CD14-positive monocyte (primary cell): Measurements from ENCODE around the gene ANO6. TPM values are rescaled to one million over a fixed set of nuclear protein-coding genes. Genes with fewer than 3 reads are reported as not detected.

Experiments used
- DNase-seq, 3 donors: peaks; one replicate each; pipeline ENCODE4 v3.0.0-alpha.2; 2011 to 2022
- H2AFZ ChIP-seq: 2 replicates; pipeline ENCODE4 v1.6.0; 2012; ENCODE audit warnings: mild to moderate bottlenecking, low read depth, low read length, inconsistent platforms; ENCODE audit not compliant: insufficient read depth, poor library complexity, severe bottlenecking
- H3K27ac ChIP-seq, 2 donors: 1 replicate in 1 of 2; 2 replicates in 1 of 2; pipeline ENCODE4 v1.5.1; 2012 to 2013; ENCODE audit warnings: low read length in 2 of 2, control low read depth in 1 of 2, inconsistent platforms in 1 of 2, low read depth in 1 of 2, mild to moderate bottlenecking in 1 of 2
- H3K27me3 ChIP-seq, 2 donors: one replicate each; pipeline versions ENCODE4 v1.6.0 to v1.6.1; 2011 to 2013; ENCODE audit warnings: low read length in 2 of 2; ENCODE audit not compliant: control insufficient read depth in 2 of 2, insufficient read depth in 2 of 2
- H3K36me3 ChIP-seq, 2 donors: replicated peaks in 1 of 2; 1 replicate in 1 of 2; 2 replicates in 1 of 2; pipeline versions ENCODE4 v1.5.1 to v1.6.1; 2012 to 2013; ENCODE audit warnings: low read length in 2 of 2, control low read depth in 1 of 2, inconsistent platforms in 1 of 2, mild to moderate bottlenecking in 1 of 2; ENCODE audit not compliant: insufficient read depth in 2 of 2, control insufficient read depth in 1 of 2
- H3K4me1 ChIP-seq, 2 donors: 1 replicate in 1 of 2; 2 replicates in 1 of 2; pipeline versions ENCODE4 v1.5.1 to v1.6.1; 2012 to 2013; ENCODE audit warnings: low read length in 2 of 2, control low read depth in 1 of 2, inconsistent platforms in 1 of 2, mild to moderate bottlenecking in 1 of 2, moderate library complexity in 1 of 2; ENCODE audit not compliant: insufficient read depth in 2 of 2, control insufficient read depth in 1 of 2
- H3K4me2 ChIP-seq: replicated peaks from 2 replicates; pipeline ENCODE3; 2012; ENCODE audit warnings: low read length, moderate library complexity, mild to moderate bottlenecking; ENCODE audit not compliant: poor library complexity, severe bottlenecking; ENCODE audit errors: extremely low read depth
- H3K4me3 ChIP-seq, 3 experiments: fragments of 200-600 bp in 1 of 3; sonication (generic) in 1 of 3; replicated peaks in 1 of 3; 1 replicate in 2 of 3; 2 replicates in 1 of 3; pipeline ENCODE4 v1.5.1; 2011 to 2013; ENCODE audit warnings: low read length in 3 of 3, mild to moderate bottlenecking in 3 of 3, control low read depth in 2 of 3, low read depth in 2 of 3, inconsistent platforms in 1 of 3, moderate library complexity in 1 of 3
- H3K79me2 ChIP-seq: 2 replicates; pipeline ENCODE4 v1.6.0; 2012; ENCODE audit warnings: mild to moderate bottlenecking, control low read depth, inconsistent platforms, low read length, moderate library complexity; ENCODE audit not compliant: insufficient read depth
- H3K9ac ChIP-seq: 2 replicates; pipeline ENCODE4 v1.6.0; 2017; ENCODE audit warnings: low read length, mild to moderate bottlenecking; ENCODE audit not compliant: insufficient read depth, poor library complexity, severe bottlenecking
- H3K9me3 ChIP-seq, 2 donors: replicated peaks in 1 of 2; 1 replicate in 1 of 2; 2 replicates in 1 of 2; pipeline versions ENCODE4 v1.5.1 to v1.6.1; 2012 to 2013; ENCODE audit warnings: low read length in 2 of 2, control low read depth in 1 of 2; ENCODE audit not compliant: control insufficient read depth in 1 of 2, insufficient read depth in 1 of 2
- H4K20me1 ChIP-seq: 2 replicates; pipeline ENCODE4 v1.6.0; 2012; ENCODE audit warnings: mild to moderate bottlenecking, low read length, control low read depth, moderate library complexity; ENCODE audit not compliant: insufficient read depth
- H3K27ac Mint-ChIP-seq, 7 donors: one replicate each; pipeline ENCODE4 v1.8.0; 2020; ENCODE audit warnings: mild to moderate bottlenecking in 7 of 7, mixed read lengths in 7 of 7, moderate library complexity in 6 of 7, inconsistent platforms in 2 of 7
- H3K27me3 Mint-ChIP-seq, 3 donors: one replicate each; pipeline ENCODE4 v1.8.0; 2021 to 2022; ENCODE audit warnings: low read depth in 3 of 3, mild to moderate bottlenecking in 3 of 3, mixed read lengths in 3 of 3, moderate library complexity in 3 of 3, inconsistent platforms in 1 of 3
- H3K36me3 Mint-ChIP-seq, 2 donors: one replicate each; pipeline ENCODE4 v1.8.0; 2020; ENCODE audit warnings: mixed read lengths in 2 of 2, inconsistent platforms in 1 of 2, mild to moderate bottlenecking in 1 of 2
- H3K4me1 Mint-ChIP-seq: one replicate; pipeline ENCODE4 v1.8.0; 2020; ENCODE audit warnings: mild to moderate bottlenecking, mixed read lengths
- H3K4me3 Mint-ChIP-seq, 2 donors: one replicate each; pipeline ENCODE4 v1.8.0; 2020; ENCODE audit warnings: mild to moderate bottlenecking in 2 of 2, mixed read lengths in 2 of 2, moderate library complexity in 1 of 2
- H3K9me3 Mint-ChIP-seq, 7 donors: one replicate each; pipeline ENCODE4 v1.8.0; 2020 to 2022; ENCODE audit warnings: mixed read lengths in 7 of 7, mild to moderate bottlenecking in 6 of 7, moderate library complexity in 6 of 7, inconsistent platforms in 2 of 7
- WGBS: methylation state at CpG from one replicate; pipeline ENCODE4 v1.1.5; 2013; ENCODE audit warnings: missing lambda C conversion rate; ENCODE audit not compliant: insufficient coverage; 5-methylcytosine and 5-hydroxymethylcytosine counted together
- intact Hi-C, 2 donors: fragments of 100-400 bp; cut with micrococcal nuclease; formaldehyde crosslinking; loops; one replicate each; pipeline versions ENCODE4 v1.15.0 to v1.15.1; 2023
- polyA plus RNA-seq, 3 donors: library from polyadenylated mRNA; depleted of rRNA in 1 of 3; unstranded in 2 of 3; stranded (reverse) in 1 of 3; fragments of 300-500 nt in 2 of 3; fragments of >200 nt in 1 of 3; fragmentation: Illumina TruSeq in 2 of 3; gene quantifications; 1 replicate in 2 of 3; 2 replicates in 1 of 3; pipeline ENCODE4 v1.2.3, GENCODE V29; 2012 to 2021
- small RNA-seq: library from RNA; depleted of rRNA; stranded (forward); fragments of <200 nt; gene quantifications from one replicate; pipeline ENCODE3, GENCODE V24; 2012; ENCODE audit warnings: low read depth; ENCODE audit not compliant: insufficient read length
- TF ChIP-seq, protein P1 (sequence below): fragments of 200-600 bp; IDR thresholded peaks from one replicate; pipeline ENCODE4 v1.8.0; 2022; ENCODE audit warnings: antibody characterized with exemption, mild to moderate bottlenecking

ANO6 gene
- polyA plus RNA-seq, 3 donors: 20.2 to 48.7 (median 34.1) TPM

DNA sequence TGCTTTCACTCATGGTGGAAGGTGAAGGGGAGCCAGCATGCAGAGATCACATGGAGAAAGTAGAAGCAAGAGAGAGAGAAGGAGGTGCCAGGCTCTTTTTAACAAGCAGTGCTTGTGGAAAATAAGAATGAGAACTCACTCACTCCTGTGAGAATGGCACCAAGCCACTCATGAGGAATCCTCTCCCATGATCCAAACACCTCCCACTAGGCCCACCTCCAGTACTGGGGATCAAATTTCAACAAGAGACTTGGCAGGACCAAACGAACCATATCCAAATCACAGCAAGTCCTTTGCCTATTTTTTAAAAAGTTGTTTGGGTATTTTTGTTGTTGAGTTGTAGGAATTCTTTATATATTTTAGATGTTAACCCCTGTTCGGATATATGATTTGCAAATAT is 267.7 kb downstream of the ANO6 start:
- H3K4me3 Mint-ChIP-seq: no peak overlapping the region
- H3K36me3 Mint-ChIP-seq: no peaks in the 10 kb centered on the region
- H3K27ac Mint-ChIP-seq: no peak overlapping the region
- H3K27me3 ChIP-seq: no peaks in the 10 kb centered on the region
- no peak overlapping the region for H3K27ac ChIP-seq
- H2AFZ ChIP-seq: no peak overlapping the region
- H3K9me3 ChIP-seq: no peaks in the 10 kb centered on the region
- H3K4me1 ChIP-seq: no peaks in the 10 kb centered on the region
- H3K4me2 ChIP-seq: no peak overlapping the region
- WGBS: no CpG with 5 or more reads among the region's 2 CpGs
- no peaks in the 10 kb centered on the region for H3K4me1 Mint-ChIP-seq
- H4K20me1 ChIP-seq: no peaks in the 10 kb centered on the region
- no peak overlapping the region for H3K4me3 ChIP-seq
- H3K79me2 ChIP-seq: no peaks in the 10 kb centered on the region
- no peak overlapping the region for H3K9ac ChIP-seq
- DNase-seq: no peak
- H3K9me3 Mint-ChIP-seq: peaks cover 0 to 6% (median 3%) of the 10 kb centered on the region in 7 donors
- no peaks in the 10 kb centered on the region for H3K27me3 Mint-ChIP-seq
- intact Hi-C loops: no loop called here
- H3K36me3 ChIP-seq: no peaks in the 10 kb centered on the region
- TF ChIP-seq, protein P1, sequence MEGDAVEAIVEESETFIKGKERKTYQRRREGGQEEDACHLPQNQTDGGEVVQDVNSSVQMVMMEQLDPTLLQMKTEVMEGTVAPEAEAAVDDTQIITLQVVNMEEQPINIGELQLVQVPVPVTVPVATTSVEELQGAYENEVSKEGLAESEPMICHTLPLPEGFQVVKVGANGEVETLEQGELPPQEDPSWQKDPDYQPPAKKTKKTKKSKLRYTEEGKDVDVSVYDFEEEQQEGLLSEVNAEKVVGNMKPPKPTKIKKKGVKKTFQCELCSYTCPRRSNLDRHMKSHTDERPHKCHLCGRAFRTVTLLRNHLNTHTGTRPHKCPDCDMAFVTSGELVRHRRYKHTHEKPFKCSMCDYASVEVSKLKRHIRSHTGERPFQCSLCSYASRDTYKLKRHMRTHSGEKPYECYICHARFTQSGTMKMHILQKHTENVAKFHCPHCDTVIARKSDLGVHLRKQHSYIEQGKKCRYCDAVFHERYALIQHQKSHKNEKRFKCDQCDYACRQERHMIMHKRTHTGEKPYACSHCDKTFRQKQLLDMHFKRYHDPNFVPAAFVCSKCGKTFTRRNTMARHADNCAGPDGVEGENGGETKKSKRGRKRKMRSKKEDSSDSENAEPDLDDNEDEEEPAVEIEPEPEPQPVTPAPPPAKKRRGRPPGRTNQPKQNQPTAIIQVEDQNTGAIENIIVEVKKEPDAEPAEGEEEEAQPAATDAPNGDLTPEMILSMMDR: no peak

Small RNA genes lying within 50 kb of the gene (small RNA-seq; reads per million reads assigned to genes)
- gene AC009248.2: not detected

Other genes with a start within 250 kb of the ANO6 start
- not detected for gene DBX2, start 165.0 kb upstream of the ANO6 start, polyA plus RNA-seq